Measurements from ENCODE around the gene ALKBH8. TPM values are rescaled to one million over a fixed set of nuclear protein-coding genes. Genes with fewer than 3 reads are reported as not detected.

ALKBH8 gene
- polyA plus RNA-seq, 2 of the 4 experiments (the other 2 are of a cell fraction), result 6.5 to 10.8 TPM

DNA sequence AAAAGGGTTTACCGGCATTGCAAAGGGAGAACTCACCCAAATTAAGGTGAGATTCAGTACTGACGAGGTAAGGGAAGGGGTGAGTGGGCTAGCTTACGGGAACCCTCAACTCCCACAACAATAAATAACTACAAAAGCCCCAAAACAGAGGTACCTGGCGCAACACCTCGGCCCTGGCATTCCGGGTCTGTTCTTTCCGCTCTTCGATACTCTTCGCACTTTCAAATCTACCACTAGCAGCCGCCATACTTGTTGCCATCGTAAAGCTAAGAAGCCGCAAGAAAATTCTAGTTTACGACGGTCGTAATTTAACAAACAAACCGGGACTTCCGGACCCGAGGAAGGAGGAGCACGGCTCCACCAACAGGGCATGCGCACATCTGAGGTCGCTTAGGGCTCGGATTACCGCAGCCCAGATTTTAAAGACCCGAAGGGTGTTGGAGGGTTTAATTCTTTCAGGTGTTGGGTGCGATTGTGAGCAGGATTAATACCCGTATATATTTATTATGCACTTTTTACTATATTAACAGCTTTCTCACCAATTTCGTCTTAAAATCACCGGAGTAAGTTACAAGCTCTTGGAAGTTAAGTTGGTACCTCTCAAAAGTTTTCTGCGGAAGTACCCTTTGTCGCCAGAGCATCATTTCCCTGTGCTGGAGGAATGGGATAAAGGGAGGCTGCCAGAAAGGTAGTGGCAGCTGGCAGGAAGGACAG, 107.8 kb downstream of the ALKBH8 start, which contains the start of gene CWF19L2:
Gene CWF19L2, minus strand, starts transcription at position 268 of the 714 bp plus-strand sequence. Its CDS starts 9 bp downstream, at position 259.
- Histone ChIP-seq H3K9me3 (no peaks in the 10 kb centered on the region), H3K4me3 (peak within 1 kb of the TSS; percentile 96), H3K4me1 (0 out of 3 replicates have a peak, but pooled peaks cover 8% of the 10 kb centered on the region), H3K4me2 (peak within 1 kb of the TSS; percentile 90), H3K27ac (peak within 1 kb of the TSS; percentile 85 to 89)
- DNase-seq (ENCODE audit: low read depth in 1 of 2, low spot score in 1 of 2) (peak; percentile 69 to 94), FAIRE-seq (no peak), ATAC-seq (peak; percentile 99 to 100)
- POLR2A ChIA-PET, result interaction anchor here (0.6 to 1.0 kb wide), 3 partner anchors 10 to 36 kb away, joined by 3 read pairs; no protein-coding TSS in a partner anchor
- TF ChIP-seq ZFP36 (IDR thresholded peaks at IDR 0.05; ENCODE audit: borderline replicate concordance, partially characterized antibody) (no peak), KDM5A (IDR thresholded peaks at IDR 0.05) (peak; percentile 76), BCL3 (IDR thresholded peaks at IDR 0.05) (peak; percentile 77; the same call in 1 of the 3 replicates), JUN (IDR thresholded peaks at IDR 0.05) (peak; percentile 47 to 67; a peak in 4 of 5 replicates), PBX3 (IDR thresholded peaks at IDR 0.05) (no peak), PHF8 (IDR thresholded peaks at IDR 0.05; ENCODE audit: borderline replicate concordance, low read depth) (peak; percentile 29; the same call in 1 of the 2 replicates), MYC (IDR thresholded peaks at IDR 0.05; ENCODE audit: borderline replicate concordance, low read length) (no peak), POLR2A (IDR thresholded peaks at IDR 0.05; ENCODE audit: low read length) (peak; percentile 58), NR3C1 (IDR thresholded peaks at IDR 0.05) (no peak)
- WGBS (ENCODE audit: missing lambda C conversion rate), result 1% methylated on average over 30 of the region's 30 CpGs
- CTCF ChIA-PET, result interaction anchor here (0.6 kb wide), 1 partner anchor 21 kb away, joined by 3 read pairs; no protein-coding TSS in a partner anchor

DNA sequence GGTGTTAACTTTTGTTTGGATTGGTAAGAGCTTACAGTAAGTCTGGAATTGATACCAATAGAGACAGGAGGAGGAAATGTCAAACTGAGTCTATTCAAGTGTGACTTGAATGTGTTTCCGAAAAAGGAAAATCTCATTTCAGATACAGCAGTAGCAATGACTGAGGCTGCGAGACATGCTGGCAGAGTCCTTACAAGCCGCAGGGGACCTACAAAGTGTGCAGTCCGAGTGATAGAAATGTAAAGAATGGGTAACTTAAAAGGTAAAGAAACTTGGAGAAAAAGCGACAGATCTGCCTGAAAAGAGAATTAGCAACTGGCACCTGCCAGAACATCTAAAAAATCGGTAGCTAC, 108.4 kb downstream of the ALKBH8 start:
- ATAC-seq, result peak in 1 of 2 experiments; percentile 71; a peak in 3 of 6 replicates
- H3K4me1 ChIP-seq, result 0 out of 3 replicates have a peak, but pooled peaks cover 8% of the 10 kb centered on the region
- peak overlapping the region; percentile 90 for H3K4me2 ChIP-seq
- FAIRE-seq, result no peak
- H3K9me3 ChIP-seq, result no peaks in the 10 kb centered on the region
- TF ChIP-seq MAFK (IDR thresholded peaks at IDR 0.05; ENCODE audit: partially characterized antibody), result no peak
- TF ChIP-seq PHF8 (IDR thresholded peaks at IDR 0.05; ENCODE audit: borderline replicate concordance, low read depth), result peak; percentile 31; the same call in 1 of the 2 replicates
- POLR2A ChIA-PET, result interaction anchor here (0.6 to 1.0 kb wide), 2 partner anchors 29 to 36 kb away, joined by 3 read pairs; no protein-coding TSS in a partner anchor
- WGBS (ENCODE audit: missing lambda C conversion rate), result 0% methylated on average over 6 of the region's 6 CpGs
- CTCF ChIA-PET, result no interaction called here
- peak overlapping the region; percentile 85 to 89 for H3K27ac ChIP-seq
- H3K4me3 ChIP-seq, result peak overlapping the region; percentile 96
- DNase-seq (ENCODE audit: low read depth in 1 of 2, low spot score in 1 of 2), result peak in 1 of 2 experiments; percentile 4

DNA sequence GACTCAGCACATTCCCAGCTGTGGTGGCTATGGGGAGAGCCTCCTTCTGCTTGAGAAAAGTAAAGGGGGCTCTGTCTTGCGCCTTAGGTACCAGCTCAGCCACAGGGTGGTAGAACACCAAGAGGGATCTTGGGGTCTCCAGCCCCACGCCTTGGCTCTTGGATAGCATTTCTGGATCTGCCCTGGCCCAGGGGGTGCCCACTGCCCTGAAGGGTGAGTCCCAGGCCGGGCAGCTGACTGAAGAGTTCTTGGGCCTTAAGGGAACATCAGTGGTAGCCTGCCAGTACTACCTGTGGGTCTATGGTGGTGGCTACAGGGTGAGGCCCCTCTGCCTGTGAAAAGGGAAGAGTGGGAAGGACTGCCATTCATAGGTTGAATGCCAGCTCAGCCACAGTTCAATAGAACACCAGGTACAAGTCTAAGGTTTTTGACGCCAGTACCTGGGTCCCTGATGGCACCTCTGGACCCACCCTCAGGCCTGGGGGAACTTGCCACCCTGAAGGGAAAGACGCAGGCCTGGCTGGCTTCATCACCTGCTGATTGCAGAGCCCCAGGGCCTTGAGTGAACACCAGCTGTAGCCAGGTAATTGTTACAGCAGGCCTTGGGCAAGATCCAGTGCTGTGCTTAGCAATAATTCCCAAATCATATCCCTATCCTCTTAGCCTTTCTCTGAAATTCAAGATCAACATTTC, 111.8 kb downstream of the ALKBH8 start:
- ChIA-PET CTCF (interaction anchor here (1.0 kb wide), 1 partner anchor 9 kb away, joined by 4 read pairs; no protein-coding TSS in a partner anchor), POLR2A (no interaction called here)
- H3K4me3 ChIP-seq, result no peak overlapping the region
- H3K4me1 ChIP-seq, result 0 out of 3 replicates have a peak, but pooled peaks cover 8% of the 10 kb centered on the region
- no peaks in the 10 kb centered on the region for H3K9me3 ChIP-seq
- H3K27ac ChIP-seq, result no peak overlapping the region
- no peak overlapping the region for H3K4me2 ChIP-seq
- ATAC-seq (no peak), FAIRE-seq (no peak), DNase-seq (ENCODE audit: low read depth in 1 of 2, low spot score in 1 of 2) (no peak)
- 93% methylated on average over 2 of the region's 5 CpGs for WGBS (ENCODE audit: missing lambda C conversion rate)
- TF ChIP-seq MYC (IDR thresholded peaks at IDR 0.05; ENCODE audit: borderline replicate concordance, low read length) (no peak), SREBF2 (IDR thresholded peaks at IDR 0.05) (no peak), KDM1A (IDR thresholded peaks at IDR 0.05; ENCODE audit: low read depth) (no peak), ZNF302 (CRISPR knock-in tag; IDR thresholded peaks at IDR 0.05) (no peak), USF2 (IDR thresholded peaks at IDR 0.05) (no peak), JUN (IDR thresholded peaks at IDR 0.05) (no peak), FOSL2 (IDR thresholded peaks at IDR 0.05) (no peak), FOSL2 (CRISPR knock-in tag; IDR thresholded peaks at IDR 0.05) (no peak), POLR2AphosphoS2 (conservative IDR thresholded peaks at IDR 0.05; ENCODE audit: low read length) (no peak), HOXA7 (CRISPR knock-in tag; IDR thresholded peaks at IDR 0.05) (no peak)

Other genes starting within 250 kb of the ALKBH8 start
- 3.7 and 5.8 TPM in 2 replicates for gene CWF19L2, start 107.9 kb downstream of the ALKBH8 start, polyA plus RNA-seq (2011; rRNA removed)
- 5.2 to 5.4 TPM (median 5.4 TPM) in 3 replicates for gene CWF19L2, start 107.9 kb downstream of the ALKBH8 start, polyA plus RNA-seq (2017; fragmentation: RNase III; extraction: RNeasy Plus Mini Kit Qiagen cat#74134 plus additional on column Dnase treatment)
- gene ELMOD1, start 25.4 kb upstream of the ALKBH8 start, polyA plus RNA-seq (2011; rRNA removed), result 0.04 and 0.09 TPM in 2 replicates
- gene ELMOD1, start 25.4 kb upstream of the ALKBH8 start, polyA plus RNA-seq (2017; fragmentation: RNase III; extraction: RNeasy Plus Mini Kit Qiagen cat#74134 plus additional on column Dnase treatment), result 0.05 to 0.16 TPM (median 0.08 TPM) in 3 replicates
- 2.0 and 2.2 TPM in 2 replicates for gene SLN, start 146.3 kb upstream of the ALKBH8 start, polyA plus RNA-seq (2011; rRNA removed)
- 0.72 to 1.3 TPM (median 1.2 TPM) in 3 replicates for gene SLN, start 146.3 kb upstream of the ALKBH8 start, polyA plus RNA-seq (2017; fragmentation: RNase III; extraction: RNeasy Plus Mini Kit Qiagen cat#74134 plus additional on column Dnase treatment)